ENCODE data around the gene ADGRV1. TPM values are rescaled to one million over a fixed set of nuclear protein-coding genes. Genes with fewer than 3 reads are reported as not detected.

The ADGRV1 gene
- total RNA-seq, 1 experiment from 2014 or later: 64.8 TPM

- H3K4me1 Mint-ChIP-seq: peaks cover 11 to 16% of the 10 kb centered on the region in 2 experiments
Measured at GRCh38 chr5:91018200-91018599, 459.6 kb downstream of the ADGRV1 start.

More at GRCh38 chr5:91018200-91018599, 459.6 kb downstream of the ADGRV1 start:
- Histone ChIP-seq H3T11ph (ENCODE audit: low read length) (no peak overlapping the region), H3K9ac (ENCODE audit: extremely low read depth, insufficient read length, low read length) (no peak overlapping the region), H2BK20ac (ENCODE audit: low read depth, low read length, poor library complexity, severe bottlenecking) (no peak overlapping the region), H2AK5ac (ENCODE audit: insufficient read length, low read length) (no peak overlapping the region), H2BK15ac (ENCODE audit: low read depth, low read length) (no peak overlapping the region), H3K27me3 (ENCODE audit: insufficient read depth, low read length) (no peaks in the 10 kb centered on the region), H2BK12ac (ENCODE audit: insufficient read length, low read depth, low read length) (no peak overlapping the region), H4K5ac (ENCODE audit: insufficient read length, low read depth, low read length) (no peak overlapping the region), H3K14ac (ENCODE audit: insufficient read depth, low read length) (no peak overlapping the region), H2AFZ (ENCODE audit: low read length) (no peak overlapping the region), H3K4me1 (ENCODE audit: insufficient read depth, low read length) (no peaks in the 10 kb centered on the region), H2BK5ac (ENCODE audit: insufficient read length, low read length) (no peak overlapping the region), H3K23me2 (ENCODE audit: insufficient read length, low read depth, low read length, poor library complexity, severe bottlenecking) (no peaks in the 10 kb centered on the region), H3K79me2 (ENCODE audit: insufficient read depth, low read length) (no peaks in the 10 kb centered on the region), H4K8ac (replicated peaks; ENCODE audit: insufficient read length, low read depth, low read length) (no peak overlapping the region), H3K18ac (ENCODE audit: insufficient read length, low read depth, low read length) (no peak overlapping the region), H4K91ac (ENCODE audit: insufficient read length, low read depth, low read length) (no peak overlapping the region), H3K27ac (ENCODE audit: insufficient read length, low read depth, low read length) (no peak overlapping the region), H3K23ac (ENCODE audit: insufficient read length, low read depth, low read length) (no peak overlapping the region), H3K4ac (ENCODE audit: low read depth, low read length) (no peak overlapping the region), H3K9me3 (ENCODE audit: control insufficient read depth, low read depth, low read length) (no peaks in the 10 kb centered on the region), H4K20me1 (ENCODE audit: control insufficient read depth, insufficient read depth, insufficient read length) (no peaks in the 10 kb centered on the region), H3K4me2 (ENCODE audit: insufficient read depth, insufficient read length, low read length) (no peak overlapping the region), H3K56ac (ENCODE audit: insufficient read length, low read depth, low read length) (no peak overlapping the region), H2BK120ac (ENCODE audit: low read depth, low read length, poor library complexity, severe bottlenecking) (no peak overlapping the region), H3K79me1 (ENCODE audit: insufficient read depth, low read depth, low read length, poor library complexity, severe bottlenecking) (no peaks in the 10 kb centered on the region)
- no peak overlapping the region for H3K4me3 Mint-ChIP-seq
- peaks cover 11 to 21% (median 12%) of the 10 kb centered on the region in 3 experiments for H3K36me3 Mint-ChIP-seq (ENCODE audit: insufficient read depth in 1 of 3, low read depth in 3 of 3)
- H3K27ac Mint-ChIP-seq: peak overlapping the region in 1 of 3 experiments; percentile 26; a peak in 1 of 7 replicates
- H3K27me3 Mint-ChIP-seq (ENCODE audit: low read depth): no peaks in the 10 kb centered on the region
- peaks cover 7 to 13% of the 10 kb centered on the region in 2 experiments; a peak in 3 of 5 replicates for H3K9me3 Mint-ChIP-seq
- DNase-seq: no peak
- TF ChIP-seq CTCF (conservative IDR thresholded peaks at IDR 0.05): no peak
- no CpG with 5 or more reads among the region's 1 CpG for WGBS (ENCODE audit: extremely low coverage, insufficient read length, low lambda C conversion rate)

Data from H9 (cell line).